Measurements from ENCODE around the gene TMEM129. TPM values are rescaled to one million over a fixed set of nuclear protein-coding genes. Genes with fewer than 3 reads are reported as not detected.

The TMEM129 gene
- total RNA-seq, 1 donor from 2014 or later: 29.6 TPM

GRCh38 chr4:1695913-1696312 is 25.2 kb downstream of the TMEM129 start:
- DNase-seq: no peak
- intact Hi-C loops (cut with micrococcal nuclease): no loop called here
- Histone ChIP-seq H3K4me1 (no peaks in the 10 kb centered on the region), H3K4me3 (no peak overlapping the region), H3K36me3 (peaks cover 92% of the 10 kb centered on the region), H3K27me3 (ENCODE audit: low read depth) (no peaks in the 10 kb centered on the region), H3K27ac (replicated peaks) (no peak overlapping the region), H3K9me3 (replicated peaks) (no peaks in the 10 kb centered on the region)
- TF ChIP-seq CTCF (IDR thresholded peaks at IDR 0.05; ENCODE audit: borderline replicate concordance): no peak

DNA sequence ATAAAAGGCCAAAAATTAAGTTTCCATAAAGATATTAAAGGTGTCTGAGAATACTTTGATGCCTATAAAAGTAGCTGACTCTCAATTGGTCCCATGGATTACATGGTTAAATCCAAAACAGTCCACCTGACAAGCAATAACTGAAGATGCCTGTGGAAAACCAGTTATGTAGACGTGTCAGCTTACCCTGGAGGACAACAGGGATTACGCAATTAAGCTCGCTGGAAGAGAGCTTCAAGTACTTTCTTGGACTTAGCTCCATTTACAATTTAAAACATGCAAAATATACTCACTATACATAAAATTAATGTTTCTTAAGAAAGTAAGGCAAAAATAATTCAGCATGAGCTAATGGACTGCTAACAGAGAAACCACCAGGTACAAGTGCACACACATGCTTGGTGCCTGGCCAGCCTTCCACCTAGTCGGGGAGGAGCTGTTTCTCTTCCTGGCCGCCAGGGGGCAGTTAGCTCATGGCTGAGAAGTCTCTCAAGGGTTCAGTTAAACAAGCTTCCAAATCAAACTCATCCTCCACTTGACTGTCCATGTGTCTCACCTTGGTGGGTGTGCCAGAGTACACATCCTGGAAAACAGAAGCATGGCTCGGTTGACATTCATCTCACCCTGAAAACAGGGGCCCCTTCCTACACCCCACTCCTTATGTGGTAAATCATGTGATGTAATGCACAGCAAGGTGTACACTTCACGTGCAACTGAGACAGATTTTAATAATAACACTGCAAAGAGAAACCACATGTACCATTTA is 27.8 kb downstream of the TMEM129 start:
- no peak overlapping the region for H3K27ac ChIP-seq (replicated peaks)
- peak; percentile 93 for TF ChIP-seq CTCF (IDR thresholded peaks at IDR 0.05; ENCODE audit: borderline replicate concordance)

GRCh38 chr4:1691737-1692373 is 29.3 kb downstream of the TMEM129 start:
- no peaks in the 10 kb centered on the region for H3K4me1 ChIP-seq
- no peak overlapping the region for H3K4me3 ChIP-seq
- TF ChIP-seq CTCF (IDR thresholded peaks at IDR 0.05; ENCODE audit: borderline replicate concordance): no peak
- no peaks in the 10 kb centered on the region for H3K9me3 ChIP-seq (replicated peaks)
- peaks cover 61% of the 10 kb centered on the region for H3K36me3 ChIP-seq
- H3K27me3 ChIP-seq (ENCODE audit: low read depth): no peaks in the 10 kb centered on the region
- no peak for DNase-seq
- H3K27ac ChIP-seq (replicated peaks): no peak overlapping the region
- intact Hi-C loops (cut with micrococcal nuclease): loop anchor here (5.0 kb wide), 1 partner anchor 35 kb away; no protein-coding TSS in a partner anchor

More for the DNA sequence above, 27.8 kb downstream of the TMEM129 start:
- H3K36me3 ChIP-seq: peaks cover 76% of the 10 kb centered on the region
- H3K4me3 ChIP-seq: no peak overlapping the region
- H3K4me1 ChIP-seq: no peaks in the 10 kb centered on the region
- H3K9me3 ChIP-seq (replicated peaks): no peaks in the 10 kb centered on the region
- no peaks in the 10 kb centered on the region for H3K27me3 ChIP-seq (ENCODE audit: low read depth)
- intact Hi-C loops (cut with micrococcal nuclease): loop anchor here (5.0 kb wide), 1 partner anchor 34 kb away; no protein-coding TSS in a partner anchor
- peak; percentile 58 for DNase-seq

DNA sequence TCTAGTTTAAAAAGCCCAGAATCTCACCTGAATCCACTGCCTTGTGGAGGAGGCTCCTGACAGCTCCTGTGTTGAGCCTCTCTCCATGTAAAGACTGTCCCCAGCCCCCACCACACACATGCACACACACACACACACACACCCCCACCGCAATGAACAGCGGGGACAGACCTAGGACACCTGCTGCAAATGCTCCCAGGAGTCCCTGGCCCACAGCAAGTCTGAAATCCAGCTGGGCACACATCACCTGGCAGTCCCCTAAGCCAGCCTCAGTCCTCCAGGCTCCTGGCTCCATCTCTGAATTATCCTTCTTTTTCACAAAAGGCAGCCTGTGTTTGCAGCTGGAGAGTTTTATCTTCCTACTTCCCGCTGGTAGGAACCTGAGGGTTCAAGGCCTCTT is 30.4 kb downstream of the TMEM129 start:
- H3K36me3 ChIP-seq: peaks cover 50% of the 10 kb centered on the region
- intact Hi-C loops (cut with micrococcal nuclease): loop anchor here (5.0 kb wide), 1 partner anchor 37 kb away; no protein-coding TSS in a partner anchor
- TF ChIP-seq CTCF (IDR thresholded peaks at IDR 0.05; ENCODE audit: borderline replicate concordance): no peak
- H3K4me3 ChIP-seq: no peak overlapping the region
- H3K27ac ChIP-seq (replicated peaks): no peak overlapping the region
- DNase-seq: no peak
- H3K9me3 ChIP-seq (replicated peaks): no peaks in the 10 kb centered on the region
- H3K27me3 ChIP-seq (ENCODE audit: low read depth): no peaks in the 10 kb centered on the region
- H3K4me1 ChIP-seq: no peaks in the 10 kb centered on the region

DNA sequence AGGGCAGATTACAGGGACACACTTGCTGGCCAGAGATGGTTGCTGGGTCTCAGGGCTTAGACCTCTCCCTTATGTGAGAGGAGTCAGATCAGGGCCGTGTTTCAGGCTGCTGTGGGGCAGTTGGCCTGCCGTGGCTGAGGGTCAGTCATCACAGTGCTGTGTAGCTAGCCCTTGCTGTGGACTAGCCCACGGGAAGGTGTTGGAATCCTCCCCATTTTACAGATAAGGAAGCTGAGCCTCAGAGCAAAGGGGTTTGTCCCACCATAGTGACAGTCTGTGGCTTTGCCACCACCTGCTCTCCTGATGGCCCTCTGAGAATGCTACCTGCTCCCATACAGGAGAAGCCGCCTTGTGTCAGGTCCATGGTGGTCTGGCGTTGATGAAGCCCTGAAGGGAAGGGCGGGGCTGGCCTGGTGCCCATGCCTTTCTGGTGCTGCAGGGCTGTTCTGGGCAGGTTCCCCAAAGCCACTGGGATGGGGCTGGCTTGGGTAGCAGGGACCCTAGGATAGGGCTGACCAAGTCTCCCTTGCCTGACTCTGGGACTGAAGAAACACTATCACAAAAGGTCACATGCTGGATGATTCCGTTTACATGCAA is 34.6 kb downstream of the TMEM129 start:
- intact Hi-C loops (cut with micrococcal nuclease): no loop called here
- Histone ChIP-seq H3K4me3 (no peak overlapping the region), H3K27ac (replicated peaks) (no peak overlapping the region), H3K9me3 (replicated peaks) (no peaks in the 10 kb centered on the region), H3K4me1 (peaks cover 14% of the 10 kb centered on the region), H3K27me3 (ENCODE audit: low read depth) (no peaks in the 10 kb centered on the region), H3K36me3 (peaks cover 14% of the 10 kb centered on the region)
- no peak for TF ChIP-seq CTCF (IDR thresholded peaks at IDR 0.05; ENCODE audit: borderline replicate concordance)
- no peak for DNase-seq
